Naive B cell (primary cell): ENCODE data around the gene BICC1. TPM values are rescaled to one million over a fixed set of nuclear protein-coding genes. Genes with fewer than 3 reads are reported as not detected.

ENCODE experiments used
- ATAC-seq, 2 donors: fragments of 150-1000 bp; cut with Tn5 transposase; 2 replicates each; pipeline ENCODE4 v1.10.0; 2021; ENCODE audit warnings: low read depth in 2 of 2, mild to moderate bottlenecking in 2 of 2, moderate library complexity in 2 of 2
- DNase-seq: peaks from one replicate; pipeline ENCODE4 v3.0.0; 2022
- H3K27ac Mint-ChIP-seq, 6 donors: one replicate each; pipeline ENCODE4 v1.8.0; 2020 to 2022; ENCODE audit warnings: mild to moderate bottlenecking in 6 of 6, mixed read lengths in 6 of 6, moderate library complexity in 5 of 6, inconsistent platforms in 2 of 6
- H3K27me3 Mint-ChIP-seq, 3 donors: one replicate each; pipeline ENCODE4 v1.8.0; 2021 to 2022; ENCODE audit warnings: mixed read lengths in 3 of 3, mild to moderate bottlenecking in 1 of 3
- H3K36me3 Mint-ChIP-seq, 2 donors: one replicate each; pipeline ENCODE4 v1.8.0; 2020 to 2022; ENCODE audit warnings: mixed read lengths in 2 of 2, inconsistent platforms in 1 of 2, mild to moderate bottlenecking in 1 of 2
- H3K4me1 Mint-ChIP-seq, 3 donors: one replicate each; pipeline ENCODE4 v1.8.0; 2020 to 2022; ENCODE audit warnings: mixed read lengths in 3 of 3, inconsistent platforms in 1 of 3, mild to moderate bottlenecking in 1 of 3, moderate library complexity in 1 of 3
- H3K4me3 Mint-ChIP-seq, 8 donors: one replicate each; pipeline ENCODE4 v1.8.0; 2020 to 2022; ENCODE audit warnings: mild to moderate bottlenecking in 8 of 8, mixed read lengths in 8 of 8, moderate library complexity in 8 of 8, inconsistent platforms in 2 of 8
- H3K9me3 Mint-ChIP-seq, 7 donors: one replicate each; pipeline ENCODE4 v1.8.0; 2020 to 2022; ENCODE audit warnings: mixed read lengths in 7 of 7, mild to moderate bottlenecking in 5 of 7, inconsistent platforms in 2 of 7, moderate library complexity in 1 of 7
- polyA plus RNA-seq, 6 donors: library from polyadenylated mRNA; unstranded; fragments of 300-500 nt; fragmentation: Illumina TruSeq; gene quantifications; one replicate each; pipeline ENCODE4 v1.2.3, GENCODE V29; 2021; ENCODE audit warnings: low read depth in 6 of 6

Gene BICC1
- polyA plus RNA-seq, 6 donors from 2014 or later = not detected

DNA sequence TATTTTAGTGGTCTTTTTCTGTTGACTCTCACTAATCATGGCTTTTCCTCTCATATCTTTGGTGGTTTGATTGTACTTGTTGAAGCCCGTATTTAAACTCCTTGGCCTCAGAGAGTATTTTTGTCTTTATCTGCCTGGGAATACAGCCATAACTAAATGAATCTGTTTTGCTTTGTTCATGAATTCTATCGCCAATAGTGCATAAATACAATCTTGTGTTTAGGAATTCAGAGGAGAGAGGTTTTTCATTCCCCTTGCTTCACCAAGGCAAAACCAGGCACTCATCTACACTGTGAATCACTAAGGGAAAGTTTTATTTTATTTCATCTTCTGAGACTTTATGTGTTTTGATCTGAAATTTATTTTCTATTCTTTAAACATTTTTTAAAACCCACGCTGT, 152.7 kb downstream of the BICC1 start:
- Mint-ChIP-seq H3K27me3 (no peaks in the 10 kb centered on the region), H3K9me3 (peaks cover 8 to 26% (median 16%) of the 10 kb centered on the region in 7 donors), H3K27ac (no peak overlapping the region), H3K4me3 (no peak overlapping the region), H3K36me3 (peaks cover 0 to 9% of the 10 kb centered on the region in 2 donors), H3K4me1 (no peaks in the 10 kb centered on the region)
- ATAC-seq = no peak
- DNase-seq = no peak

GRCh38 chr10:58666024-58666423, 153.4 kb downstream of the BICC1 start:
- Mint-ChIP-seq H3K36me3 (peaks cover 0 to 9% of the 10 kb centered on the region in 2 donors), H3K27ac (no peak overlapping the region), H3K4me3 (peak overlapping the region in 1 of 8 donors; percentile 72), H3K9me3 (peaks cover 8 to 26% (median 16%) of the 10 kb centered on the region in 7 donors), H3K4me1 (no peaks in the 10 kb centered on the region), H3K27me3 (no peaks in the 10 kb centered on the region)
- ATAC-seq (no peak), DNase-seq (no peak)

- Mint-ChIP-seq H3K4me1 (no peaks in the 10 kb centered on the region), H3K9me3 (peaks cover 8 to 26% (median 16%) of the 10 kb centered on the region in 7 donors), H3K27ac (no peak overlapping the region), H3K27me3 (peaks cover 0 to 5% (median 0%) of the 10 kb centered on the region in 3 donors), H3K36me3 (peaks cover 0 to 9% of the 10 kb centered on the region in 2 donors), H3K4me3 (no peak overlapping the region)
- DNase-seq = no peak
- no peak for ATAC-seq
Observed at GRCh38 chr10:58667658-58668310, 155.1 kb downstream of the BICC1 start.

- Mint-ChIP-seq H3K9me3 (peaks cover 0 to 11% (median 0%) of the 10 kb centered on the region in 7 donors), H3K27me3 (peaks cover 0 to 9% (median 0%) of the 10 kb centered on the region in 3 donors), H3K27ac (no peak overlapping the region), H3K36me3 (no peaks in the 10 kb centered on the region), H3K4me1 (no peaks in the 10 kb centered on the region), H3K4me3 (no peak overlapping the region)
- ATAC-seq (no peak), DNase-seq (no peak)
Observed at GRCh38 chr10:58672845-58673244, 160.2 kb downstream of the BICC1 start.

- no peak for DNase-seq
- no peaks in the 10 kb centered on the region for H3K4me1 Mint-ChIP-seq
- no peak overlapping the region for H3K4me3 Mint-ChIP-seq
- no peak for ATAC-seq
- H3K9me3 Mint-ChIP-seq = peaks cover 0 to 11% (median 4%) of the 10 kb centered on the region in 7 donors
- H3K27ac Mint-ChIP-seq = no peak overlapping the region
- H3K27me3 Mint-ChIP-seq = peaks cover 0 to 9% (median 0%) of the 10 kb centered on the region in 3 donors
- H3K36me3 Mint-ChIP-seq = no peaks in the 10 kb centered on the region
Observed at GRCh38 chr10:58674251-58674650, 161.6 kb downstream of the BICC1 start.

DNA sequence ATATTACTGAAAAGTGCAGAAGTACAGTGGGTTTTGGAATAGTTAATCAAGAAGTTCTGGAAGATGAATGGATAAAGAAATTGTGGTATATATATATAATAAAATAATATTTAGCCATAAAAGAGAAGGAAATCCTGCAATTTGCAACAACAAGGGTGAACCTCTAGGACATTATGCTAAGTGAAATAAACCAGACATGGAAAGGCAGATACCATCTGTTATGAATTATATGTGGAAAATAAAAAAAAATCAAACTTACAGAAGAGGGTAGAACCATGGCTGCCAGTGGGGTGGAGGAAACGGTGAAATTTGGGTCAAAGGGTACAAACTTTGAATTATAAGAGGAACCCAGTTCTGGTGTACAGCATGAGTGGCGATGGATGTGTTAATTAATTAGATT, 162.6 kb downstream of the BICC1 start:
- Mint-ChIP-seq H3K27ac (no peak overlapping the region), H3K9me3 (peaks cover 0 to 13% (median 11%) of the 10 kb centered on the region in 7 donors), H3K4me3 (no peak overlapping the region), H3K4me1 (no peaks in the 10 kb centered on the region), H3K27me3 (peaks cover 0 to 9% (median 0%) of the 10 kb centered on the region in 3 donors), H3K36me3 (no peaks in the 10 kb centered on the region)
- no peak for DNase-seq
- ATAC-seq = no peak

GRCh38 chr10:58691528-58691927, 178.9 kb downstream of the BICC1 start:
- Mint-ChIP-seq H3K4me1 (no peaks in the 10 kb centered on the region), H3K27me3 (no peaks in the 10 kb centered on the region), H3K36me3 (peaks cover 0 to 4% of the 10 kb centered on the region in 2 donors), H3K4me3 (no peak overlapping the region), H3K9me3 (peaks cover 4 to 26% (median 12%) of the 10 kb centered on the region in 7 donors), H3K27ac (no peak overlapping the region)
- ATAC-seq (no peak), DNase-seq (no peak)

DNA sequence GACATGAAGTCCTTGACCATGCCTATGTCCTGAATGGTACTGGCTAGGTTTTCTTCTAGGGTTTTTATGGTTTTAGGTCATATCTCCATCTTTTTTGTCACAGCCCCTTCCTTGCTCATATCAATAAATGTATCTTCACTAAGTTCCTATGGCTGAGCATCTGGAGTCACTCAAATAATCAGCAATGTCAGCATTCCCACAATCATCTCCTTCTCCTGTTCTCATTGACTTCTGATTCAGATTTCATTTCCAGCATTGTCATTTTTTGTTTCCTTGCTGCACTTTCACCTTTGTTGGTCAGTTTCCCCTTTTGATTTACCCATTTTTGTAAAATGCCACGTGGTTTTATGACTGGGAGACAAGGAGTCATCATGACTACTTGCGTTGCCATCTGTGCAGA, 181.2 kb downstream of the BICC1 start:
- H3K36me3 Mint-ChIP-seq = peaks cover 0 to 4% of the 10 kb centered on the region in 2 donors
- H3K27ac Mint-ChIP-seq = no peak overlapping the region
- ATAC-seq (no peak), DNase-seq (no peak)
- peaks cover 0 to 3% (median 0%) of the 10 kb centered on the region in 3 donors for H3K27me3 Mint-ChIP-seq
- H3K4me3 Mint-ChIP-seq = no peak overlapping the region
- H3K4me1 Mint-ChIP-seq = no peaks in the 10 kb centered on the region
- H3K9me3 Mint-ChIP-seq = peaks cover 8 to 18% (median 11%) of the 10 kb centered on the region in 7 donors

DNA sequence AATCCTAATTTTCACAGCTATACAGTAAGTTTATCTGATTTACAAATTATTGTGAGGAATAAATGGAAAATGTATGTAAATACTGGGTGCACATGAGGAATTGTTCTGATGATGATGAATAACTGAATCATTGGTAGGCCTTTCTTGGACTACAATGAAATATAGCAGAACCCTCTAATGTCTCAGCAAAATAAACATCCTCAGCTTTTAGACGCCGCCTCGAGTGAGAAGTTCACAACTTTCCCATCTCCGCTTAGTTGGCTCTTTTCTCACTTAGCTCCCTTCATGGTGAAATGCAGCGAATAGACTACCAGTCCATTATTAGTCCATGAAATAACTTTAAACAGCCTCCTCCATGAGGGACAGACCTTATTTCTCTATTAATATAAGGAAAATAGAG, 182.3 kb downstream of the BICC1 start:
- ATAC-seq = no peak
- Mint-ChIP-seq H3K4me3 (no peak overlapping the region), H3K27ac (no peak overlapping the region), H3K27me3 (peaks cover 0 to 3% (median 0%) of the 10 kb centered on the region in 3 donors), H3K4me1 (no peaks in the 10 kb centered on the region), H3K9me3 (peaks cover 6 to 18% (median 11%) of the 10 kb centered on the region in 7 donors), H3K36me3 (peaks cover 0 to 4% of the 10 kb centered on the region in 2 donors)
- DNase-seq = no peak

DNA sequence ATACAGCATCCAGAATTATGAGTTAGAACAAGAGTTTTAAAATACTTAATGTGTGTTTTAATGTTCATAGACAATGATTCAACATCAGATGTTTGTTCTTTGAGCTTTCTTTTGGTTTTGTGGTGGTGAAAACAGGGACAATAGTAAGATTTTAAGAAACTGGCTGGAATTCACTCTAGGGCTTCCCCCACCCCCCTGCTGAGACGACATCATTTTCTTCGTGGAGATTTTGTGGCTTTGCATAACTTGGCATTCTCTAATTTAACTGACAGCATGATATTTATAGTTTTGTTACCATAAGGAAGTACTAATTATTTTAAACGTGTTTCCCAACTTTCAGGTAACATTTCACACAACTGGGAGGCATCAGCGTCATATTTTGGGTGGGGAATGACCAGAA, 184.1 kb downstream of the BICC1 start:
- Mint-ChIP-seq H3K4me1 (no peaks in the 10 kb centered on the region), H3K4me3 (no peak overlapping the region), H3K27ac (no peak overlapping the region), H3K36me3 (peaks cover 0 to 4% of the 10 kb centered on the region in 2 donors), H3K9me3 (peaks cover 6 to 16% (median 8%) of the 10 kb centered on the region in 7 donors), H3K27me3 (peaks cover 0 to 3% (median 0%) of the 10 kb centered on the region in 3 donors)
- ATAC-seq (no peak), DNase-seq (no peak)

DNA sequence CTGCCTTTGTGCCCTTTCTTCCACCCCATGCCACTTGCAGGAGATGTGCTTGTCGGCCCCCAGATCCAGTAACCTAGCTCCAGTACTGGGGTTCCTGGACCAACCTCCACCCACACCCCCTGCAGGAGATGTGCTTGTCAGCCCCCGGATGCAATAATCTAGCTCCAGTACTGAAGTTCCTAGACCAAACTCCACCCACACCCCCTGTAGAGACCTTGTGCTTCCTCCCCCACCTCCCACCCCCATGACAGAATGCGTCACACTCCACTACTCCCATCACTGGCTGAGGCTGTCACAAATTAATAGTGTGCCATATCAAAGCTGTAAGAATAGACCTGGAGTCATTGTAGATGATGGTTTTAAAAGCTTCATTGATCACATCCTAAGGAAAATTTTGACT, 185.0 kb downstream of the BICC1 start:
- Mint-ChIP-seq H3K36me3 (no peaks in the 10 kb centered on the region), H3K27me3 (peaks cover 0 to 3% (median 0%) of the 10 kb centered on the region in 3 donors), H3K4me3 (no peak overlapping the region), H3K4me1 (no peaks in the 10 kb centered on the region), H3K27ac (no peak overlapping the region), H3K9me3 (peaks cover 3 to 7% (median 6%) of the 10 kb centered on the region in 7 donors)
- DNase-seq = no peak
- no peak for ATAC-seq

DNA sequence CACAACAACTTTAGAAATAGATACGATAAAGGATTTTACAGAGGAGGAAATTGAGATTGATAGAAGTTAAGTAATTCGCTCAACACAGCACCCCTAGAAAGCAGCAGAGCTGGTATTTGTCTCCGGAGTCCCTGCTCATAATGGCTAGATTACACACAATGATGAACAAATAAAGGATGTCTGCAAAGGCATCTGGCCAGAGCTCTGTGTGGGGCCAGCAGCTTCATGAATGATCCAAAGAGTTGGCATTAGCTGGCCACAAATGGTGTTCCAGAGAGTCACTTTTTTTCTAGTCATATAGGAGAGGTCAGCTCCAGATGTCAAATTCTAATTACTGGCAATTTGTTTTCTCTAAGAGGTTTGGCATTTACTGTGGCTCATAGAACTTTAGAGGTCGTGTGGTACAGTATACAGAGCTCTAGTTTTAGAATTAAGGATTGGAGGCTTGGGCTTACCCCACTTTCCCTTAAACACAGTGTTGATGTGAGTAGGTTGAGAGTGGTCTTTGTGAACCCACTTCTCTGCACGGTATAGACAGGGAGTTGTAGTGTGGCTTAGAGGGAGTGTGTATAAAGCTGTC, 186.2 kb downstream of the BICC1 start:
- ATAC-seq = no peak
- H3K27ac Mint-ChIP-seq = no peak overlapping the region
- H3K4me3 Mint-ChIP-seq = no peak overlapping the region
- H3K4me1 Mint-ChIP-seq = no peaks in the 10 kb centered on the region
- peaks cover 0 to 7% (median 3%) of the 10 kb centered on the region in 7 donors for H3K9me3 Mint-ChIP-seq
- H3K27me3 Mint-ChIP-seq = peaks cover 0 to 3% (median 0%) of the 10 kb centered on the region in 3 donors
- no peak for DNase-seq
- H3K36me3 Mint-ChIP-seq = no peaks in the 10 kb centered on the region

GRCh38 chr10:58700591-58700990, 187.9 kb downstream of the BICC1 start:
- ATAC-seq (no peak), DNase-seq (no peak)
- Mint-ChIP-seq H3K4me3 (no peak overlapping the region), H3K27ac (no peak overlapping the region), H3K36me3 (no peaks in the 10 kb centered on the region), H3K27me3 (peaks cover 0 to 3% (median 0%) of the 10 kb centered on the region in 3 donors), H3K4me1 (no peaks in the 10 kb centered on the region), H3K9me3 (peaks cover 0 to 7% (median under 1%) of the 10 kb centered on the region in 7 donors)
